ENCODE measurements around the gene CELF2.

DNA sequence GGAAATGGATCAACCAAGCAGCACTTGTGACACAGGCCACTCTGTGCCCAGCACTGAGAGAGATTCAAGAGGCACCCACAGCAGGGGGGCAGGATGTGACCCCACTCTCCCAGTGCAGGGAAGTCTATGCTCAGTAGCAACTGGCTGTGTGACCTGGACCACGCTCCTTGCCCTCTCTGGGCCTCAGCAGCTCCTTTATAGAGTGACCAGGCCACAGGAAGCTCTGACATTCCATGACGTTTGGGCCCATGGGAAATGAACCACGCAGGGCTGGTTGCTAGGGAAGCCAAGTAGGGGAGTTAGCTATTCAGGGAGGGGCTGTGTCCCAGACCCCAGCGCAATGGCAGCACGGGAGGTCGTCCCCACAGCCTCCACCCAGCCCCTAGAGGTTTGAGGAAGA is 361.2 kb downstream of the CELF2 start:
- no peak for TF ChIP-seq TAF1 (IDR thresholded peaks at IDR 0.05; ENCODE audit: borderline replicate concordance, insufficient read depth, low read length)
- no peak for TF ChIP-seq REST (IDR thresholded peaks at IDR 0.05; ENCODE audit: insufficient read depth in 1 of 2, low read depth in 2 of 2, low read length in 2 of 2)
- TF ChIP-seq POLR2AphosphoS5 (IDR thresholded peaks at IDR 0.05; ENCODE audit: low read depth, low read length) = no peak

Measured in PFSK-1 (cell line).